Gastroesophageal sphincter (tissue), 3 donors: ENCODE results near the gene ACTN1.

ENCODE experiments used
- CTCF ChIP-seq, 4 experiments: fragments of 200-600 bp in 2 of 4; fragments of 450-650 bp in 2 of 4; sonication (generic) in 1 of 4; IDR thresholded peaks; one replicate each; pipeline ENCODE4 v1.5.1; 2017 to 2019; ENCODE audit warnings: antibody characterized with exemption in 4 of 4, mild to moderate bottlenecking in 2 of 4, moderate library complexity in 2 of 4
- EP300 ChIP-seq: sonication (generic); formaldehyde crosslinking; IDR thresholded peaks from one replicate; pipeline ENCODE4 v1.6.1; 2017; ENCODE audit warnings: antibody characterized with exemption, mild to moderate bottlenecking
- POLR2A ChIP-seq, 2 donors: fragments of 450-650 bp; IDR thresholded peaks; one replicate each; pipeline ENCODE4 v1.6.1; 2017; ENCODE audit warnings: antibody characterized with exemption in 2 of 2, mild to moderate bottlenecking in 2 of 2, moderate library complexity in 1 of 2
- POLR2AphosphoS5 ChIP-seq: sonication (generic); formaldehyde crosslinking; IDR thresholded peaks from one replicate; pipeline ENCODE4 v1.6.1; 2017; ENCODE audit warnings: antibody characterized with exemption

DNA sequence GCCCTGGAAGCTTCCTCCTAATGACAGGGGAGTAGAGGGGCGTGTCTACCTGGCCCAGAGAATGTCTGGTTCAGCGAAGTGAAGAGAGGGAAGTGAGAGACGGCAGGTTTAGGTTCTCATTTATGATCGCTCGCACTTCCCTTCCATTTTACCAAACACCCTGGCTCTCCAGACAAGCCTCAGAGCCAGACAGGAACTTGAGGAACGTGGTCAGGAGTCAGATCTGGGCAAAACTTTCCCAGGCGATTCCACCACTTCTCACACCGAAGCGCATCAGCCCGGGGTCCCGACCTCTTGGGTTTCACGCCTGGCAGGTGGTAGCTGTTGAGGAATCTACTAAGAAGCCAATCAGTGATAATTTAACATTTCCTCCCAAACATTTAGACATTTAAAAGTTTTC lies 21.3 kb downstream of the ACTN1 start:
- TF ChIP-seq CTCF (IDR thresholded peaks at IDR 0.05) (no peak), POLR2AphosphoS5 (no peak), POLR2A (IDR thresholded peaks at IDR 0.05) (no peak), EP300 (no peak)
